Measurements from ENCODE around the gene BICD1. TPM values are rescaled to one million over a fixed set of nuclear protein-coding genes. Genes with fewer than 3 reads are reported as not detected.
A peak's percentile ranks its signal among the peaks of the same experiment; 100 is the strongest.

Gene BICD1
- total and polyA plus RNA-seq, 12 donors = 2.5 to 14.7 (median 9.2) TPM

GRCh38 chr12:32105986-32106516 is 596 bp upstream of the BICD1 start:
- DNase-seq (no peak), ATAC-seq (peak in 4 of 8 donors; percentile 16 to 28 (median 22))
- intact Hi-C loops (cut with DNase I) = loop anchor here in 1 of 10 donors (10.0 kb wide), 1 partner anchor 451 kb away; the partner anchor contains the start of gene ETFBKMT
- Histone ChIP-seq H3K36me3 (no peaks in the 10 kb centered on the region), H3K9me3 (no peaks in the 10 kb centered on the region), H3K27ac (peak overlapping the region; percentile 75 to 95 (median 90)), H3K27me3 (no peaks in the 10 kb centered on the region), H3K4me1 (peaks cover 0 to 47% (median 30%) of the 10 kb centered on the region in 9 donors), H3K4me3 (peak overlapping the region; percentile 79 to 99 (median 94))
- TF ChIP-seq CTCF (IDR thresholded peaks at IDR 0.05) = no peak
- 7 to 17% methylated on average over 24 of the region's 24 CpGs for WGBS, 2 donors

GRCh38 chr12:32107359-32108267 is 966 bp downstream of the BICD1 start:
- intact Hi-C loops (cut with DNase I) = loop anchor here in 1 of 10 donors (10.0 kb wide), 1 partner anchor 453 kb away; the partner anchor contains the start of gene ETFBKMT
- peak overlapping the region; percentile 79 to 99 (median 94) for H3K4me3 ChIP-seq
- peaks cover 0 to 47% (median 30%) of the 10 kb centered on the region in 9 donors for H3K4me1 ChIP-seq
- 14 to 15% methylated on average over 14 of the region's 14 CpGs for WGBS, 2 donors
- H3K9me3 ChIP-seq = no peaks in the 10 kb centered on the region
- peak in 6 of 8 donors; percentile 1 to 15 (median 4) for ATAC-seq
- peaks cover 0 to 6% (median 0%) of the 10 kb centered on the region in 9 donors for H3K36me3 ChIP-seq
- DNase-seq = no peak
- no peak for TF ChIP-seq CTCF (IDR thresholded peaks at IDR 0.05)
- no peaks in the 10 kb centered on the region for H3K27me3 ChIP-seq
- peak overlapping the region; percentile 75 to 95 (median 90) for H3K27ac ChIP-seq

GRCh38 chr12:32108787-32109186 is 2.1 kb downstream of the BICD1 start:
- no peak for DNase-seq
- H3K27ac ChIP-seq = no peak overlapping the region
- no peaks in the 10 kb centered on the region for H3K27me3 ChIP-seq
- intact Hi-C loops (cut with DNase I) = loop anchor here in 1 of 10 donors (10.0 kb wide), 1 partner anchor 454 kb away; the partner anchor contains the start of gene ETFBKMT
- H3K36me3 ChIP-seq = peaks cover 0 to 6% (median 0%) of the 10 kb centered on the region in 9 donors
- no peaks in the 10 kb centered on the region for H3K9me3 ChIP-seq
- no peak for TF ChIP-seq CTCF (IDR thresholded peaks at IDR 0.05)
- peaks cover 0 to 47% (median 30%) of the 10 kb centered on the region in 9 donors for H3K4me1 ChIP-seq
- no peak for ATAC-seq
- peak overlapping the region in 4 of 10 donors; percentile 2 to 96 (median 94) for H3K4me3 ChIP-seq

- TF ChIP-seq CTCF (IDR thresholded peaks at IDR 0.05) = no peak
- WGBS, 2 donors = 82 to 86% methylated on average over 3 of the region's 3 CpGs
- Histone ChIP-seq H3K36me3 (peaks cover 0 to 6% (median 0%) of the 10 kb centered on the region in 9 donors), H3K27me3 (no peaks in the 10 kb centered on the region), H3K9me3 (no peaks in the 10 kb centered on the region), H3K27ac (no peak overlapping the region), H3K4me1 (peaks cover 0 to 41% (median 35%) of the 10 kb centered on the region in 9 donors), H3K4me3 (no peak overlapping the region)
- intact Hi-C loops (cut with DNase I) = no loop called here
- DNase-seq (no peak), ATAC-seq (no peak)
These were observed 3.8 kb downstream of the BICD1 start for GRCh38 chr12:32110417-32110816.
